Body of pancreas (tissue), 4 donors: ENCODE measurements around the gene IFIH1.

Experiments used
- POLR2A ChIP-seq, 3 donors: fragments of 450-650 bp; IDR thresholded peaks; one replicate each; pipeline ENCODE4 v1.6.1; 2016; ENCODE audit warnings: antibody characterized with exemption in 3 of 3, mild to moderate bottlenecking in 2 of 3
- TF ChIP-seq, protein P1 (sequence below), 7 experiments: fragments of 450-650 bp in 4 of 7; fragments of 200-600 bp in 3 of 7; sonication (generic) in 3 of 7; IDR thresholded peaks; one replicate each; pipeline ENCODE4 v1.5.1; 2016 to 2019; ENCODE audit warnings: antibody characterized with exemption in 7 of 7

- TF ChIP-seq, protein P1, sequence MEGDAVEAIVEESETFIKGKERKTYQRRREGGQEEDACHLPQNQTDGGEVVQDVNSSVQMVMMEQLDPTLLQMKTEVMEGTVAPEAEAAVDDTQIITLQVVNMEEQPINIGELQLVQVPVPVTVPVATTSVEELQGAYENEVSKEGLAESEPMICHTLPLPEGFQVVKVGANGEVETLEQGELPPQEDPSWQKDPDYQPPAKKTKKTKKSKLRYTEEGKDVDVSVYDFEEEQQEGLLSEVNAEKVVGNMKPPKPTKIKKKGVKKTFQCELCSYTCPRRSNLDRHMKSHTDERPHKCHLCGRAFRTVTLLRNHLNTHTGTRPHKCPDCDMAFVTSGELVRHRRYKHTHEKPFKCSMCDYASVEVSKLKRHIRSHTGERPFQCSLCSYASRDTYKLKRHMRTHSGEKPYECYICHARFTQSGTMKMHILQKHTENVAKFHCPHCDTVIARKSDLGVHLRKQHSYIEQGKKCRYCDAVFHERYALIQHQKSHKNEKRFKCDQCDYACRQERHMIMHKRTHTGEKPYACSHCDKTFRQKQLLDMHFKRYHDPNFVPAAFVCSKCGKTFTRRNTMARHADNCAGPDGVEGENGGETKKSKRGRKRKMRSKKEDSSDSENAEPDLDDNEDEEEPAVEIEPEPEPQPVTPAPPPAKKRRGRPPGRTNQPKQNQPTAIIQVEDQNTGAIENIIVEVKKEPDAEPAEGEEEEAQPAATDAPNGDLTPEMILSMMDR (IDR thresholded peaks at IDR 0.05): no peak
- no peak for TF ChIP-seq POLR2A (IDR thresholded peaks at IDR 0.05)
Measured at GRCh38 chr2:162243715-162244114, 74.8 kb downstream of the IFIH1 start.
